ENCODE results near the gene CHSY1.

Gene CHSY1

GRCh38 chr15:101187820-101188636 is 63.8 kb downstream of the CHSY1 start:
- DNase-seq (ENCODE audit: low spot score) = no peak

GRCh38 chr15:101185770-101186169 is 66.1 kb downstream of the CHSY1 start:
- DNase-seq (ENCODE audit: low spot score) = no peak

- no peak for DNase-seq (ENCODE audit: low spot score)
These were observed 66.5 kb downstream of the CHSY1 start for GRCh38 chr15:101185336-101185735.

GRCh38 chr15:101184830-101185229 is 67.0 kb downstream of the CHSY1 start:
- no peak for DNase-seq (ENCODE audit: low spot score)

- DNase-seq (ENCODE audit: low spot score) = no peak
These were observed 67.9 kb downstream of the CHSY1 start for GRCh38 chr15:101183931-101184305.

GRCh38 chr15:101183226-101183930 is 68.5 kb downstream of the CHSY1 start:
- DNase-seq (ENCODE audit: low spot score) = no peak

- no peak for DNase-seq (ENCODE audit: low spot score)
These were observed 69.6 kb downstream of the CHSY1 start for GRCh38 chr15:101182215-101182614.

GRCh38 chr15:101181349-101181748 is 70.5 kb downstream of the CHSY1 start:
- no peak for DNase-seq (ENCODE audit: low spot score)

GRCh38 chr15:101180620-101181307 is 71.1 kb downstream of the CHSY1 start:
- no peak for DNase-seq (ENCODE audit: low spot score)

- no peak for DNase-seq (ENCODE audit: low spot score)
These were observed 72.3 kb downstream of the CHSY1 start for GRCh38 chr15:101179341-101180153.

GRCh38 chr15:101178931-101179330 is 72.9 kb downstream of the CHSY1 start:
- DNase-seq (ENCODE audit: low spot score) = no peak

- DNase-seq (ENCODE audit: low spot score) = no peak
These were observed 73.4 kb downstream of the CHSY1 start for GRCh38 chr15:101178479-101178878.

GRCh38 chr15:101177866-101178265 is 74.0 kb downstream of the CHSY1 start:
- no peak for DNase-seq (ENCODE audit: low spot score)

GRCh38 chr15:101176625-101177024 is 75.2 kb downstream of the CHSY1 start:
- no peak for DNase-seq (ENCODE audit: low spot score)

GRCh38 chr15:101175401-101175800 is 76.4 kb downstream of the CHSY1 start:
- DNase-seq (ENCODE audit: low spot score) = no peak

GRCh38 chr15:101174152-101174920 is 77.5 kb downstream of the CHSY1 start:
- DNase-seq (ENCODE audit: low spot score) = no peak

- no peak for DNase-seq (ENCODE audit: low spot score)
These were observed 78.4 kb downstream of the CHSY1 start for GRCh38 chr15:101173233-101174119.

- no peak for DNase-seq (ENCODE audit: low spot score)
These were observed 79.3 kb downstream of the CHSY1 start for GRCh38 chr15:101172501-101173071.

- DNase-seq (ENCODE audit: low spot score) = no peak
These were observed 79.9 kb downstream of the CHSY1 start for GRCh38 chr15:101171954-101172353.
